Peyer's patch (tissue), 4 donors: Measurements from ENCODE around the gene ZSCAN5B.

Experiments
- POLR2A ChIP-seq, 2 donors: fragments of 450-650 bp; IDR thresholded peaks; one replicate each; pipeline ENCODE4 v1.5.1; 2017; ENCODE audit warnings: antibody characterized with exemption in 2 of 2, mild to moderate bottlenecking in 2 of 2, moderate library complexity in 2 of 2
- TF ChIP-seq, protein P1 (sequence below), 6 experiments: fragments of 450-650 bp in 4 of 6; fragments of 200-600 bp in 2 of 6; sonication (generic) in 1 of 6; IDR thresholded peaks; one replicate each; pipeline ENCODE4 v1.5.1; 2017 to 2019; ENCODE audit warnings: antibody characterized with exemption in 6 of 6, mild to moderate bottlenecking in 3 of 6, moderate library complexity in 1 of 6

DNA sequence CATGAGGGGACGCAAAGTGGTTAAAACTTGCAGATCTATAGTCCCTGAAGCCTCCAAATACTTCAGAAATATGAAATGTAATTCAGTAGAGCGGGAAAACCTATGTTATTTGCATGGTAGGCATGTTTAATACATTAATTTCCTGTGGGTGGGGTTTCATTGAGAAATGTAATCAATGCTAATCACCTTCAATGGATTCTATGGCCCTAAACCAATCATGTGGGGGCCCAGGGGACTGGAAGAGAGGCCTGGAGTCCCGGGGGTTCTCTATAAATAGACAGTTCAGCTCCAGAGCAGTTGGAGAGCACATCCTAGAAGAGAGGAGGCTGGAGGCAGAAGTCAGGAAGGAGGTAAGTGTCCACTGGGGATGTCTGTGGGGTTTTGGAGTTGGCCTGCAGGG is 4.4 kb upstream of the ZSCAN5B start, which contains the start of gene ZSCAN5C:
- TF ChIP-seq, protein P1, sequence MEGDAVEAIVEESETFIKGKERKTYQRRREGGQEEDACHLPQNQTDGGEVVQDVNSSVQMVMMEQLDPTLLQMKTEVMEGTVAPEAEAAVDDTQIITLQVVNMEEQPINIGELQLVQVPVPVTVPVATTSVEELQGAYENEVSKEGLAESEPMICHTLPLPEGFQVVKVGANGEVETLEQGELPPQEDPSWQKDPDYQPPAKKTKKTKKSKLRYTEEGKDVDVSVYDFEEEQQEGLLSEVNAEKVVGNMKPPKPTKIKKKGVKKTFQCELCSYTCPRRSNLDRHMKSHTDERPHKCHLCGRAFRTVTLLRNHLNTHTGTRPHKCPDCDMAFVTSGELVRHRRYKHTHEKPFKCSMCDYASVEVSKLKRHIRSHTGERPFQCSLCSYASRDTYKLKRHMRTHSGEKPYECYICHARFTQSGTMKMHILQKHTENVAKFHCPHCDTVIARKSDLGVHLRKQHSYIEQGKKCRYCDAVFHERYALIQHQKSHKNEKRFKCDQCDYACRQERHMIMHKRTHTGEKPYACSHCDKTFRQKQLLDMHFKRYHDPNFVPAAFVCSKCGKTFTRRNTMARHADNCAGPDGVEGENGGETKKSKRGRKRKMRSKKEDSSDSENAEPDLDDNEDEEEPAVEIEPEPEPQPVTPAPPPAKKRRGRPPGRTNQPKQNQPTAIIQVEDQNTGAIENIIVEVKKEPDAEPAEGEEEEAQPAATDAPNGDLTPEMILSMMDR (IDR thresholded peaks at IDR 0.05): no peak
- TF ChIP-seq POLR2A (IDR thresholded peaks at IDR 0.05): no peak
